GM18867 (cell line): Measurements from ENCODE around the gene PTPN5.
"Not testable (repeated sequence)": the region's sequence is repeated elsewhere in the genome, so short reads cannot be mapped to it uniquely, and the experiment has no call there.

Experiments used
- ATAC-seq: cut with Tn5 transposase; IDR thresholded peaks from one replicate; pipeline ENCODE4 v1.9.1; 2021; ENCODE audit warnings: mild to moderate bottlenecking, moderate library complexity; ENCODE audit not compliant: unreplicated experiment

Gene PTPN5

DNA sequence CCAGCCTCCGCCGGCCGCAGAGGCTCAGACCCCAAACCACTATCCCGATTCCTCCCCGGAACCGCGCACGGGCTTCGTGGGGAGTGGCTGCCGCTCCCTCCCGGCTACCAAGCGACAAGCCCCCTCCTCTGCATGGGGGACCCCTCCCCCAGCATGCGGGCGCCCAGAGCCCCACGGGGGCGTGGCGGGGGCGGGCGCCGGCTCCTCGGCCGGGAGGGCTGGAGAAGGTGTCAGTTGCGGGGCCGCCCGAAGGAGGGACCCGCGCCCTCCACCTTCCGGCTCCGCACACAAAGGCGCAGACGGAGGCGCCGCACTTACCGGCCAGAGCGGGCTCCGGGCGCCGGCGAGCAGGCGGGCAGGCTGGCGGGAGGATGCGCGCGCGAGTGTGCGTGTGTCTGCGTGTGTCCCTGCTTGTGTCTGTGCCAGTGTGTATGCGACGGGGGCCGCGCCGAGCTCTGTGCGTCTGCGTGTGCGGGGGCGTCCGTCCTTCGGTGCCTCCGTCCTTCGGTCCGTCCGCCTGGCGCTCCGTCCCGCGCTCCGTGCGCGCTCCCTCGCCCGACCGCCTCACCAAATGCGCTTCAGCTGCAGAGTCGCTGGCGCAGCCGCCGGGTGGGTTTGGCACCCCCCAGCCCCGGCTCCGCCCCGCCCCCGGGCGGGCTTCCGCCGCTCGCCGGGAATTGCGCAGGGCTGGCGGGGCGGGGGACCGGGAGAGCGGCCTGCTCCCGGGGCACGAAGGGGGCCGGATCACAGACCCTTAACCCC lies at the start of gene PTPN5:
TSS of gene PTPN5 (minus strand) at position 592 of the 762 bp plus-strand sequence. CDS start 19,840 bp downstream, outside the sequence.
- no peak for ATAC-seq

DNA sequence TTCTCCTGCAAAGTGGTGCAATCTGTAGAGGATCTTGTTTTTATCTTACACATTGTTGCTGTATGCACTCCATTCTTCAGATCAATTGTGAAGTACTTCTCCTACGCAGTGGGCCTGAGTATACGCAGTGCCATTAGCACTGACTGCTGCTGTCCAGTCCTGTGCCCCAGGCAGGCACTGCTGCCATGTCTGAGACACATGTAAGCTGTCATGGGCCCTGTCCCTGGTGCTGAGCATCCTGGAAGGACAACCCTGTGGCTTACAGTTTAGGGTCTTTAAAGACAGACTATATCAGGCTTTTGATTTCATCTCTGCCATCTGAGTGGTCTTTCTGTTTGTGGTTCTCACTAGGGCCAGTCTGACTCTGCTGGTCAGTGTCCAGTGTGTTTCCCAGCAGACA lies 44.8 kb upstream of the PTPN5 start:
- ATAC-seq = no peak

DNA sequence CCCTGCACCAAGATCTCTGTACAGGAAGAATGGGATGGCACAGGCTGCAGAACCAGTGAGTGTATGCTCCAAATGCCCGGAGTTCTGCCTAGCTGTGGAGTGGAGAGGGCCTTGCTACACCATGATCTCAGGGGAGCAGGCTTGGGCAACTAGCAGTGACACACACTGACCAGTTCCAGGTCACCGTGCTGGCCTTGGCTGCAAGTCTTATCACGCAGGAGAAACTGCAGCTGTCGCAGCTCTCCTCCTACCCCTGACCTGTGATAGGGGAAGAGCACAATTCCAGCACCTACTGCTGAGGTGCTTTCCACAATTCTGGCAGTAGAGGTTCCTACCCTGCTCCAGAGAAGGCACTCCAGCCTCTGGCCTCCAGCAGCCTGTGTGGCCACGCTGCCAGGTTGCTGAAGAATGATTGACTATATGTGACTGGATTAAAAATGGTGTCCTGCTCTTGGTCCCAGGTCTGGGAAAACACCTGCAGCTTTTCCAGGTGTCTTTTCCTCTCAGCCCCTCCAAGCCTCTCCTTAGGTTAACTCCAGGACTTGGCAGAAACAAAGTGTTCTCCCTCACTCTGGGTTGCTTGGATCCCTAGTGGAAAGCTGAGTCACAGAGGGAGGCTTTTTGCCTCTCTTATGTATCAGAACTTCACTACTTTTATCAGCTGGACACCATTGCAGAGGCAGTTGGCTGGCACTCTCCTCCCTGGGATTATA lies 43.3 kb upstream of the PTPN5 start:
- ATAC-seq = no peak

DNA sequence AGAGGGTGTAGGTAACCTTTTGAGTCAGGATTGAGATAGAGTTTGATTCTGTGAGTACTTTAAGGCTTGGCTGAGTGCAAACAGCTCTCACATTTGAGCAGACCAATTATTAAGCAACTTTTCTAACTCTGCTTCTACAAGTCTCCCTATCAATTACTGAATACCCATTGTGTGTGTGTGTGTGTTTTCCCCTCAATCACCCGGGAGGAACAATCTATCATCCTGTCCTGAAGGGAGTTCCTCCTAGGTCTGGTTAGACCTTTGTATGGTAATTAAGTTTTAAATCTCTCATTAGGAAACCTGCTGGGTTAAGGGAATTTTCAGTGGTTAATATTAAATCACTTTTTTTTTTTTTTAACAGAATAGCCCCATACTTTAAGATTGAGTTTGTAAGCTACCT lies 28.6 kb upstream of the PTPN5 start:
- ATAC-seq = not testable (repeated sequence)

DNA sequence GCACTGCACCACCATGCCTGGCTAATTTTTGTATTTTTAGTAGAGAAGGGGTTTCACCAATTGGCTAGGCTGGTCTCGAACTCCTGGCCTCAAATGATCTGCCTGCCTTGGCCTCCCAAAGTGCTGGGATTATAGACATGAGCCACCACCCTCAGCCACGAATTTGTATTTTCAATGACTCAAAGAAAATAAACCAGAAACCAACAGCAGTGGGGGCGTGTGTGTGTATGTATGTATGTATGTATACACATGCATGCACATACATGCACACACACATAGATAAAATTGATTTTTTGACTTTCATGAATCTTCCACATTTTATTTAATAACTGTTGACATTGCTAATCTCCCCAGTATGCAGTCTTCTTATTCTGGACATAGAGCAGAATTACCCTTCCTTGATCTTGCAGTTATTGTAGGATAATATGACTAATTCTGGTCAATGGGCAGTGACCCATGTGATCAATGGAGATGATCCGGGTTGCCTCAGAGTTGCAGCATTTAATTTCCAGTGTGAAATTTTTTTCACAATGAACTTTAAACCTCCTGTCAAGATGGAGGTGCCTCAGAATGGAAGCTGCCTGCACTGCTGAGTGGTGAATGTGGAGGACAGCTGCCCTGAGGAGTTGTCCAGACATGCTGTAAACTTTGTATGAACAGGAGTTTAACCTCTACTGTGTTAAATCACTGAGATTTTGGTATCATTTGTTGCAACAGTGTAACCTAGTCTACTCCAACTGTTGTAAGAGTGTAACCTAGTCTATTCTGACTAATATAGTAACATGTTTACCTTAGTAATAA lies 12.8 kb upstream of the PTPN5 start:
- no peak for ATAC-seq

DNA sequence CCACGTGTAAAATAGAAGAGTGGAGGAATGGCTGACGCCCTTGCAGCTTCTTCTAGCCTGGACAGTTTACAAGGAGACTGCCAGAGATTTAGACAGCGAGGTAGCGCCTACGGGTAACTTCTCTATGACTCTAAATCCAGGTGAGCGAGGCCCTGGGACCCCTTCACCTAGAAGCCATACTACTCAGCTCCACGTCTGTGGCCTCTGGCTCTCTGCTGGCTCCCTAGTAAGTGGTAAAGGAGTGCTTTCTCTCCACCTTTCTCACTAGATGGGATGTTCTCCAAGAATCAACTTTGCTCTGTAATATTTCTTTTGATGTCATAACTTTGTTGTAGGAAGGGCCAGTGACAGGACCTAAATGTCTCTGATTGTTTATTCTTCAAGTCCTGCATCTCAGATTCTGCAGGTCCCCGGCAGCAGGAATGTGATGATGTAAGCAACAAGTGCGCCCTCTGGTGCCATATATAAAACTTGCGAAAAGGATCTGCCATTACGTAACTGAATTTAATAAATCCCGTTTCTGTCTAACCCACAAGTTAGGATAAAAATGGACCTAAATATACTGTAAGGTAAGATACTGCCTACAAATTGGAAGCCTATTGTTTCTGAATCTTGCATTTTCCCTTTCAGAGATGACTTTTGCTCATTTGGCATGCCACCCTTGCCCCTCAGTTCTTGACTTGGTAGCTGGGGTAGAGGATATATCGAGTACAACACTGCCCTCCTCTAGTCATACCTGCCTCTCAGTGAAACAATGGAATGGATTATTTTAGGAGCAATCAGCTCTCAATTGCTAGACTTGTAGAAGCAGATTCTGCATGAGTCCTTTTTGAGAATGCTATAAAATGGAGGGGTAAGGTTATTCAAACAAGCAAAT lies 11.0 kb upstream of the PTPN5 start:
- peak; percentile 76 for ATAC-seq

DNA sequence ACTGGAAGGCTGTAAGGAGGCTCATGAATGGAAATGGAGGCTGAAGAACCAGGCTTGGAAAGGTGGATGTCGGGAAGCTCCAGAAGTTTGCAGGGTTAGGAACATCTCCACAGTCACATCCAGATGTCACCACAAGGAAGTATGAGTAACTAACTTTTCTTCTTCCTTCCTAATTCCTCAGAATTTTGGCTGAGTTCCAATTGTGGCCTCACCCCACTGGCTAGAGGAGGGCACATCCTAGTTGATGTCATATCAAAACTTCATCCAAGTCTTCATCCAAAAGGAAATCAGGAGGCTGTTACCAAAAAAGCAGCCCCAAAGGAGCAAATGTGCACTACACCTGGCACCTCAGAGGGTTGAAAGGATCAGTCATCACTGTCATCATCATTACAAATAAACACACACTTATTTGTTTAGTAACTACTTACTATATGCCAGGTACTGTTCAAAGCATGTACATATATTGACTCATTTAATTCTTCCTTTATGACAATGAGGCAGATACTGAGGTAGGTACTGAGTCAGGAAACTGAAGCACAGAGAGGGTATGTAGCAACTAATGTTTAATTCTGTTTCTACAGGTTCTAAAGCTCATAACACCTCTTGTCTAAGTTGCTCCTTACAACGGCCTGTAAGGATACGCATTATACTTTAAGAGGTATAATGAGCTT lies 7.3 kb upstream of the PTPN5 start:
- ATAC-seq = no peak

DNA sequence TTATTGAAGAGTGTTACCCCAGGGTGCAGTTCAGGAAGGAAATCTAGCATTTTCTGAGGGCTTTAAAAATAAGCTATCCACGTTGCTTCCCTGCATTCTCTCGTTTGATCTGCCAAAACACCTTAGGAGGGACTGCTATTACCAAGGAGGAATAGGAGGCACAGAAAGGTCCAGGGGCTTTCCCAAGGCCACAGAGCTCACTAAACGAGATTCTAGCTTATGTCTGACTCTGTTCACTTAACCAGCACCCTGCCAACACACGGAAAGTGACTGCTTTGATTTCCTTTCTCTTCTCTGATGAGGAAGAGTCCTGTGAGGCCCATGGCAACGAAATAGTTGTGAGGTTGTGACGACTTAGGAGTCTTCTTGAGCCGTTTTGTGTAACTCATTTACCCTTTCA lies 3.4 kb upstream of the PTPN5 start:
- ATAC-seq = no peak

DNA sequence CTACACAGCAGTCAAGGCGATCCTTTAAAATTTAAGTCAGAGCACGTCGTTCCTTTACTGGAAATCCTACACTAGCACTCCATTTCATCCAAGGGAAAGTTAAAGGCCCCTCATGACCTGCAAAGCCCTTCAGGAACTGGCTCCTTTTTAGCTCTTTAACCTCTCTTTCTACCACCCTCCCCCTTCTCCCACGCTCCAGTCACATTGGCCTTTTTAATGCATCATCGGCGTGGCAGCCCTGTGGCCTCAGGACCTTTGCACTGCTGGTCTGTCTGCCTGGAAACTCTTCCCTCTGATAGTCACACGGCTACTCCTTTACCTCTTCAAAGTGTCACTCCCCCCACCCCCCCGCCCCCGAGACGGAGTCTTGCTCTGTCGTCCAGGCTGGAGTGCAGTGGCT lies 1.2 kb upstream of the PTPN5 start:
- ATAC-seq = no peak

DNA sequence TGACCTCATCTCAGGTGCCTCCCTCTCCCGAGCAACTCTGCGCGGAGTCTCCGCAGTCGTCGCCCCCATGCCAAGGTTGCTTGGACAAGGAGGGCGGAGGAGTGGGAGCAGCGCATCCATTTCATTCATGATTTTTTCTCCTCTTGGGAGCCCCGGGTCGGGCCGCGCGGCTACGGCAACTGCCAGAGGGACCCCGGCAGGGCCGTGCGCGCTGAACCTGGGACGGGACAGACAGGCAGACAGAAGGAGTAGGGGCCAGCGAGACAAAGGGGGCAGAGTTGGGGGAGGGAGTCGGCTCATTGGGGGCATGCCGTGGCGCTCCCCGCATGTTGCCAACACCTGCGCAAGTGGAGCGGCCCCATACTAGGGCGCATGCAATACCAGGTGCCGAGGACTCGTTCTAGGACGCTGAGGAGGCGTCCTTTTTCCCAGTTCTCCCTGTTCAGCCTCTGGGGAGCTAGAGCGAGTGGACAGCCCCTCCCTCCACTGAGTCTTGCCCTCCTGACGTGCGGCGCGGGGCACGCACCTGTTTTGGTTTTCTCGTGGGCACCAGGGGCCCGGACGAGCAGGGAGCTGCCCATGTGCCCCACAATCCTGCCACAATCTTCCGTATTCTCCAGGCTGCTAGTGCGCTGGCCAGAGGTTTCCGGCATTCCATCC lies 501 bp upstream of the PTPN5 start:
- no peak for ATAC-seq

DNA sequence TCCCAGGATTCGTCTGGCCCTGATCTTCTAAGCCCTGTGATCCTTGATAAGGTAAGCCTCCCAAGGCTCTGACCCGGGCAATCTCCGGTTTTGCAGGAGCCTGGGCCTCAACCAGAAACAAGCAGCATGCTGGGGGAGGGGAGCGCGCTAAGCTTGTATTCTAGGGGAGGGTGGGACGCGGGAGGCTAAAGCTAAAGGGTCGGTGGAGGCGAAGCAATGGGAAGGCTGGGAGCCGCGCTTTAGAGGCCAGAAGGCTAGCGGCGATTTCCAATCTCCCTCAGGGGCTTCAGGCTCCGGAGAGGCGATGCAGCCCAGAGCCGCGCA lies 753 bp downstream of the PTPN5 start:
- ATAC-seq = no peak

DNA sequence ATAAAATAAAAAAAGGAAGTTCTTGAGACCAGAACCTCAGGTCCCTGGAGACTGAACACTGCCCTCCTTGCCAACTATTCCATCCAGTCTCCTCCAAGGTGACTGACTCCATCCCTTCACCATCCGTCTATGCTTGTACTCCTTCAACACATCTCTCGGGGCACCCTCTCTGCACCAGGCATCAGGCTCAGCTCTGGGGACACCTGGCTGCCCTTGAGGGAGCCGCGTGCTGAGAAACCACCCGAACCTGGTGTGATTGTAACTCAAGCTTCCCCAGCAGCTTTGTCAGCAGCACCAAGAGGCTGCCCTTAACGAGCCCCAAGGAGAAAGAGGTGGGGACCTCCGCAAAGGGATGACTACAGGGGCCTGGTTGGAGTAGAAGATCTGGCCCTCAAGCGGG lies 1.7 kb downstream of the PTPN5 start:
- no peak for ATAC-seq

DNA sequence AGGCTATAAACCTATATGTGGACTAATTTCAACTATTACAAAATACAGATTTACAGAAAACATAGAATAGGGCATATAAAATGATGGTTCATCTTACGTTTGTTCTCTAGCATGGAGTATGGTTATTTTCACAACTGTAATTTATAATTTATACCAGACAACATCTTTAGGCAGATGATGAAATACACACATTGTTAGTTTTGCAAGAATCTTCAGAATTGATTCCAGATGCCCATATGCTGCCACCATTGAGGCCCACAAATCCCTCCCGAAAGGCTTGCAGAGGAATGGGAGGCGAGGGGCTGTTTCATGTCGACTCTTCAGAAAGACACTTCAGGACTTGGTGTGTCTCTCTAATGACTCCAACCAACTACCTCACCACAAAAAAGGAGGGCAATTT lies 6.2 kb downstream of the PTPN5 start:
- ATAC-seq = no peak

DNA sequence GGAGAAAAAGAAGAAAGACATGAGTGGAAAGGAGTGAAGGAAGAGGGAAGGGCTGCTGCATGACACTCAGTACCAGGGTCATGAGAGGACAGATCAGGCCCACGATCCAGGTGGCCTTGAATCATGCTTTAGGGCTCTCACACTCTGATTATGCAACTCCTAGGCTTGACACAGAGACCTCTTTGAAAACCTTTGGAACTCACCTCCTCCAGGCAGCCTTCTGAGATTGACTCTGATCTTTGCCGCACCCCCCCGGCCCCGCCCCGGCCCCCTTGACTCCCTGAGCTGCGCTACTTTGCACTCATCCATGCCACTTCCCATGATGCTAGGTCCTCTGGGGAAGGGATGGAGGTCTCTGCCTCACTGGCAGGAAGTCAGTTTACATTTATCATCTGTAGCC lies 10.7 kb downstream of the PTPN5 start:
- no peak for ATAC-seq

DNA sequence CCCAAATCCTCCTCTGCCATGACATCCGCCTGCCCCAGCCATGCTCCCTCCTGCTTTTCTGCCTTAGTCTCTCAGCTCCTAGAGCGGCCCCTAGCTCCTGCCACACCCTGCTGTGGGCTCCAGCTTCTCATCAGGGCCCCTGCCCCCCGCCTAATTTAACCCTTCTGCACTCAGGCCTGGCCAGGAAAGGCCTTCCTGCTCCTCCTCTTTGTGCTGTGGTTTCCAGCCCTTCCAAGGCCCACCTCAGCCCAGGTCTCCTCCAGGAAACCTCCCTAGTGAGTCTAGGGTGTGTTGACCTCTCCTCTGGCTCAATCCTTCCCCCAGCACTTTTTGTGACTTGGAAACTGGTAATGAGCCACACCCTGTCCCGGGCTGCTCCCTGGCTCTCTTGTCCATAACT lies 11.3 kb downstream of the PTPN5 start:
- no peak for ATAC-seq

DNA sequence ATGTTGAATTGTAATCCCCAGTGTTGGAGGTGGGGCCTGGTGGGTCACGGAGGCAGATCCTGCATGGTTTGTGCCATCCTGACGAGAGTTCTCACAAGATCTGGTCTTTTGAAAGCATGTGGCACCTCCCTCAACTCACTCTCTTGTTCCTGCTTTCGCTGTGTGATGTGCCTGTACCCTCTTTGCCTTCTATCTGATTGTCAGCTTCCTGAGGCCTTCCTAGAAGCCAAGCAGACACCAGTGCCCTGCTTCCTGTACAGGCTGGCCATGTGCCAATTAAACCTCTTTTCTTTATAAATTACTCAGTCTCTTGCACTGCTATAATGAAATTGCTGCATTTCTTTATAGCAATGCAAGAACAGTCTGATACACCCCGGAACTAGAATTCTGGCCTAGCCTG lies 13.1 kb downstream of the PTPN5 start:
- no peak for ATAC-seq

DNA sequence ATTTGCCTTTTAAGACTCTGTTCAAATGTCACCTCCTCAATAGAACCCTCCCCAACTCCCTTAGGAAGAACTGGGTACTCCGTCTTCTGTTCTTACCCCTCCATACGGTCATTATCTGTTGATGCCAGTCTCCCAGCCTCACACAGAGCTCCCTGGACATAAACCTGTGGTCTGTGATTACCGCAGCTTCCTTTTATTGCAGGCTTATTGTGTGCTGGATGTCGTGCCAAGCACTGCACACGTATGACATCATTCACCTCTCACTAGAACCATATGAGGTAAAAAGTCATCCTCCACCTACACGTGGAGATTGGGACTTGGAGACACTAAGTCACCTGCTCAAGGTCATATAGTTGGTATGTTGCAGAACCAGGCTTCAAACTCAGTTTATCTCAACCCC lies 15.3 kb downstream of the PTPN5 start:
- no peak for ATAC-seq

DNA sequence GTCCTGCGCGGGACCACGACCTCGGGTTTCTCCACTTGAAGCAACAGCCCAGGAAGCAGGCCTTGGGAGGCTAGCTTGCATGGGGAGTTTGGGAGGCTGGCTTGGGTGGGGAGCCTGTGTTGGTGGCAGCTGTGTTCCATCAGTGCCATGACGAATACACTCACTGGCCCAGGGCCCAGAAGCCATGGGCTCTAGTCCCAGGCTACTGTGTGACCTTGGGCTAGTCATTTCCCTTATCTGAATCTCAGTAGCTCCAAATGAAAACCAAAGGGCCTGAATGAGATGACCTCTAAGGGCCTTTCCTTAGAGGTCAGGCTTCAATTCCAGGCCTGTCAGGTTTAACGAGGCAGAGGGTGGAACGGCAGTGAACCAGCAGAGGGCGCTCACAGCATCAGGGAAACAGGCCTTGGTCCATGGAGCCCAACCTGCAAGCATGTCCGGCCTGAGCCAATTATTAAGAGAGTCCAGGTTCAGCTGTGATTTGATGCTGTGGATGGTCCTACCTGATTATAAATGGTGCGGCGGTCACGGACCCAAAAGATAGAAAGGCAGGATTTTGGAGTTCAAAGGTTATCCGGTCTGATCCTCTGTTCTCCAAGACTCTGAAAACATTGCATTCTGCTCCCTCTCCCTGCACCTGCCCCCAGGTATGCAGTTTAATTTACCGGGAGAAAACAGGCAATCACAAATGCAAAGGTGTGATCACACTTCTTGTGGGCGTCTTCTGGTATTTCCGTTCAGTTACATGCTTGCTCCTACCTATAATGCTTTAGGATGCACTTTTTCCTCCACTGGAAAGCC lies 15.9 kb downstream of the PTPN5 start:
- ATAC-seq = peak; percentile 89

DNA sequence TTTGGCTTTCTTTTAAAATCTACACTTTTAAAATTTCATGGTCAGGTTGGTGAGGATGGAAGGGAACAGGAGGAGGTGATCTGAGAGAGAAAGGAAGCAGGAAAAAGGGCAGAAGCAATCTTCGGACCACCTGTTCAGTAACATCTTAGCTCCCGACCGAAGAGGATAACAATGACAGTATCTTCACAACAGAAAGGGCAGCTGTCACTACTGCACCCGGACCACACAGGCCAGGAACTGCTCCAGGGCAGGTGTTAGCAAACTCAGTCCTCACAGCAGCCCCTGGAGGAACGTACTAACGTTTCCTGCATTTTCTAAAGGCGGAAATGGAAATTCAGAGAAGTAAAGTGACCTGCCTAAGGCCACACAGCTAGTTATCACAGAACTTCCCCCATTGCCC lies 16.8 kb downstream of the PTPN5 start:
- no peak for ATAC-seq
